Lower leg skin (tissue), 4 donors: ENCODE results near the gene PDLIM4. TPM values are rescaled to one million over a fixed set of nuclear protein-coding genes. Genes with fewer than 3 reads are reported as not detected.

Experiments used
- DNase-seq, 2 donors: peaks; one replicate each; pipeline ENCODE4 v3.0.0-alpha.2; 2019; ENCODE audit warnings: low spot score in 2 of 2
- H3K4me3 ChIP-seq: fragments of 200-600 bp; sonication (generic); 2 replicates; pipeline ENCODE4 v1.5.1; 2017; ENCODE audit warnings: mild to moderate bottlenecking, low read depth; ENCODE audit not compliant: poor library complexity, severe bottlenecking
- CTCF ChIP-seq, 3 donors: fragments of 450-650 bp; IDR thresholded peaks; one replicate each; pipeline ENCODE4 v1.5.1; 2016; ENCODE audit warnings: antibody characterized with exemption in 3 of 3, mild to moderate bottlenecking in 3 of 3, moderate library complexity in 2 of 3
- POLR2A ChIP-seq, 2 donors: fragments of 450-650 bp; IDR thresholded peaks; one replicate each; pipeline ENCODE4 v1.6.1; 2016 to 2017; ENCODE audit warnings: antibody characterized with exemption in 2 of 2, mild to moderate bottlenecking in 1 of 2, moderate library complexity in 1 of 2
- WGBS, 2 donors: methylation state at CpG; one replicate each; pipeline ENCODE4 v1.1.5; 2018; 5-methylcytosine and 5-hydroxymethylcytosine counted together
- intact Hi-C: fragments of 100-400 bp; cut with DNase I; formaldehyde crosslinking; loops from one replicate; pipeline ENCODE4 v1.15.0; 2023; ENCODE audit warnings: low total_unique reads
- total RNA-seq, 4 donors: library from RNA; depleted of rRNA; stranded (reverse); fragments of >200 nt; gene quantifications; one replicate each; pipeline ENCODE4 v1.1.0, GENCODE V29; 2016

The PDLIM4 gene
- total RNA-seq, 4 donors from 2014 or later = 52.5 to 191 (median 85.9) TPM

GRCh38 chr5:132301344-132302271 is 44.1 kb downstream of the PDLIM4 start:
- intact Hi-C loops = no loop called here
- TF ChIP-seq POLR2A (IDR thresholded peaks at IDR 0.05) = no peak
- no peak overlapping the region for H3K4me3 ChIP-seq
- no peak for DNase-seq
- 79 to 84% methylated on average over 10 to 11 of the region's 11 CpGs for WGBS, 2 donors

GRCh38 chr5:132302413-132302812 is 44.9 kb downstream of the PDLIM4 start:
- 59 to 84% methylated on average over 3 of the region's 3 CpGs for WGBS, 2 donors
- no peak overlapping the region for H3K4me3 ChIP-seq
- TF ChIP-seq POLR2A (IDR thresholded peaks at IDR 0.05) (no peak), CTCF (IDR thresholded peaks at IDR 0.05) (no peak)
- no peak for DNase-seq
- intact Hi-C loops = no loop called here

GRCh38 chr5:132303589-132303988 is 46.1 kb downstream of the PDLIM4 start:
- no peak for TF ChIP-seq POLR2A (IDR thresholded peaks at IDR 0.05)
- no peak for TF ChIP-seq CTCF (IDR thresholded peaks at IDR 0.05)
- DNase-seq = no peak
- intact Hi-C loops = no loop called here
- 91 to 93% methylated on average over 6 of the region's 6 CpGs for WGBS, 2 donors
- no peak overlapping the region for H3K4me3 ChIP-seq

- no peak overlapping the region for H3K4me3 ChIP-seq
- TF ChIP-seq CTCF (IDR thresholded peaks at IDR 0.05) = no peak
- no peak for TF ChIP-seq POLR2A (IDR thresholded peaks at IDR 0.05)
- no peak for DNase-seq
- 85 to 94% methylated on average over 2 of the region's 2 CpGs for WGBS, 2 donors
- intact Hi-C loops = no loop called here
Observed at GRCh38 chr5:132305420-132305819, 47.9 kb downstream of the PDLIM4 start.

- TF ChIP-seq CTCF (IDR thresholded peaks at IDR 0.05) = no peak
- no peak for TF ChIP-seq POLR2A (IDR thresholded peaks at IDR 0.05)
Observed at GRCh38 chr5:132308701-132309100, 51.2 kb downstream of the PDLIM4 start.

GRCh38 chr5:132309679-132310078 is 52.2 kb downstream of the PDLIM4 start:
- no peak for DNase-seq
- intact Hi-C loops = no loop called here
- no peak overlapping the region for H3K4me3 ChIP-seq
- TF ChIP-seq CTCF (IDR thresholded peaks at IDR 0.05) = no peak
- TF ChIP-seq POLR2A (IDR thresholded peaks at IDR 0.05) = no peak

More at GRCh38 chr5:132308701-132309100, 51.2 kb downstream of the PDLIM4 start:
- no peak overlapping the region for H3K4me3 ChIP-seq
- no peak for DNase-seq
- intact Hi-C loops = no loop called here
- WGBS, 2 donors = 81 to 92% methylated on average over 4 of the region's 4 CpGs
